Activated CD4-positive, alpha-beta T cell treated with anti-CD3 and anti-CD28 coated beads, Interleukin-2, amount 10 ng/mL, durations not matched to agents 7 days and 5 days (primary cell): Measurements from ENCODE around the gene ADAM23. TPM values are rescaled to one million over a fixed set of nuclear protein-coding genes. Genes with fewer than 3 reads are reported as not detected.

Source experiments
- CTCF ChIA-PET: fragments of 350-600 bp; sonication (Branson Sonifier 250); formaldehyde crosslinking; loops from one replicate; lab custom pipeline; 2021; ENCODE audit warnings: antibody characterized with exemption; lab: Charles Lee
- POLR2A ChIA-PET: fragments of 350-600 bp; sonication (Branson Sonifier 250); formaldehyde crosslinking; loops from one replicate; lab custom pipeline; 2021; ENCODE audit warnings: antibody characterized with exemption; lab: Charles Lee
- DNase-seq: peaks from one replicate; pipeline ENCODE4 v3.0.0-alpha.2; 2020
- H3K27ac Mint-ChIP-seq: one replicate; pipeline ENCODE4 v1.8.0; 2021; ENCODE audit warnings: mild to moderate bottlenecking, moderate library complexity, mixed read lengths
- H3K27me3 Mint-ChIP-seq: one replicate; pipeline ENCODE4 v1.8.0; 2021; ENCODE audit warnings: mixed read lengths
- H3K36me3 Mint-ChIP-seq: one replicate; pipeline ENCODE4 v1.8.0; 2021; ENCODE audit warnings: low read depth, mixed read lengths
- H3K4me1 Mint-ChIP-seq: one replicate; pipeline ENCODE4 v1.8.0; 2021; ENCODE audit warnings: mixed read lengths
- H3K4me3 Mint-ChIP-seq: one replicate; pipeline ENCODE4 v1.8.0; 2021; ENCODE audit warnings: mild to moderate bottlenecking, moderate library complexity, mixed read lengths
- H3K9me3 Mint-ChIP-seq: one replicate; pipeline ENCODE4 v1.8.0; 2021; ENCODE audit warnings: mixed read lengths
- total RNA-seq, 2 experiments: library from RNA; stranded (reverse); gene quantifications; one replicate each; pipeline ENCODE4 v1.2.3, GENCODE V29; 2021

ADAM23 gene
- total RNA-seq, 2 experiments from 2014 or later, result 0.75 to 0.89 TPM

GRCh38 chr2:206456078-206456754, 12.9 kb downstream of the ADAM23 start:
- POLR2A ChIA-PET, result no interaction called here
- no peak for DNase-seq
- no peak overlapping the region for H3K27ac Mint-ChIP-seq

GRCh38 chr2:206457188-206457634, 13.9 kb downstream of the ADAM23 start:
- no peaks in the 10 kb centered on the region for H3K36me3 Mint-ChIP-seq
- DNase-seq, result no peak
- peaks cover 6% of the 10 kb centered on the region for H3K27me3 Mint-ChIP-seq
- no peaks in the 10 kb centered on the region for H3K4me1 Mint-ChIP-seq
- H3K4me3 Mint-ChIP-seq, result no peak overlapping the region
- ChIA-PET CTCF (interaction anchor here (0.6 to 0.7 kb wide), 2 partner anchors 22 to 872 kb away, joined by 3 read pairs; no protein-coding TSS in a partner anchor), POLR2A (no interaction called here)
- H3K27ac Mint-ChIP-seq, result no peak overlapping the region
- H3K9me3 Mint-ChIP-seq, result no peaks in the 10 kb centered on the region

More at GRCh38 chr2:206456078-206456754, 12.9 kb downstream of the ADAM23 start:
- Mint-ChIP-seq H3K4me3 (no peak overlapping the region), H3K36me3 (no peaks in the 10 kb centered on the region), H3K9me3 (no peaks in the 10 kb centered on the region), H3K4me1 (no peaks in the 10 kb centered on the region), H3K27me3 (peaks cover 2% of the 10 kb centered on the region)
- CTCF ChIA-PET, result interaction anchor here (0.6 to 0.7 kb wide), 2 partner anchors 21 to 871 kb away, joined by 3 read pairs; no protein-coding TSS in a partner anchor

GRCh38 chr2:206462240-206462854, 19.0 kb downstream of the ADAM23 start:
- Mint-ChIP-seq H3K27me3 (peaks cover 6% of the 10 kb centered on the region), H3K27ac (no peak overlapping the region), H3K36me3 (no peaks in the 10 kb centered on the region), H3K4me3 (no peak overlapping the region), H3K9me3 (no peaks in the 10 kb centered on the region), H3K4me1 (no peaks in the 10 kb centered on the region)
- POLR2A ChIA-PET, result no interaction called here
- no peak for DNase-seq
- CTCF ChIA-PET, result no interaction called here

- Mint-ChIP-seq H3K36me3 (no peaks in the 10 kb centered on the region), H3K4me1 (no peaks in the 10 kb centered on the region), H3K27ac (no peak overlapping the region), H3K27me3 (peaks cover 6% of the 10 kb centered on the region), H3K4me3 (no peak overlapping the region), H3K9me3 (peaks cover 6% of the 10 kb centered on the region)
- ChIA-PET CTCF (interaction anchor here (1.1 kb wide), 1 partner anchor 17 kb away, joined by 3 read pairs; no protein-coding TSS in a partner anchor), POLR2A (no interaction called here)
- no peak for DNase-seq
Measured at GRCh38 chr2:206463685-206464084, 20.4 kb downstream of the ADAM23 start.

GRCh38 chr2:206464597-206464996, 21.3 kb downstream of the ADAM23 start:
- Mint-ChIP-seq H3K9me3 (peaks cover 6% of the 10 kb centered on the region), H3K4me1 (no peaks in the 10 kb centered on the region), H3K36me3 (no peaks in the 10 kb centered on the region), H3K4me3 (no peak overlapping the region), H3K27me3 (peaks cover 6% of the 10 kb centered on the region), H3K27ac (no peak overlapping the region)
- ChIA-PET CTCF (interaction anchor here (1.1 kb wide), 1 partner anchor 16 kb away, joined by 3 read pairs; no protein-coding TSS in a partner anchor), POLR2A (no interaction called here)
- DNase-seq, result no peak

DNA sequence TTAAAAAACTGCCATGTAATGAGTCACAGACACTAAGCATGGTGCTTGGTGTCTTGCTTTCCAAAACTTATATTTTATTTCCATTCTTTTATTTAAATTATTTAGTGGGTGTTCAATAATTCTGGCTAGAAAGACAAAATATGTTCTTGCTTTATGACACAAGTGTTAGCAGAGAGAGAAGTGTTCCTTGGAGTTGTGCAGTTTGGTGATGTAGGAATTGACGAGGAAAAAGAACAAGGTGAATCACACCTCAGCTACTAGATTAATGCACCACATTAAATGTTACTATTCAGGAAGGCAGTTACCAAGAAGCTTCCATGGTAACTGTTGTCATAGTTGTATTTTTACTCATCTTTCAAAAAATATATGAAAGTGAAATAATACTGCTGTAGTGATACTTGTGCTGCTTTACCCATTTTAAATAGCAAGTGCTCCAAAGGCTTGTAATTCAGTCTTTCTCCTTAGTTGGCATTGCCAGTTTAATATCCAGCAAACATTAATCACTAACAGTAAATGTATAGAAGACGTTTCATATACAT, 28.3 kb downstream of the ADAM23 start:
- H3K36me3 Mint-ChIP-seq, result no peaks in the 10 kb centered on the region
- POLR2A ChIA-PET, result no interaction called here
- H3K27ac Mint-ChIP-seq, result no peak overlapping the region
- DNase-seq, result no peak
- no peaks in the 10 kb centered on the region for H3K4me1 Mint-ChIP-seq
- CTCF ChIA-PET, result no interaction called here
- H3K9me3 Mint-ChIP-seq, result peaks cover 6% of the 10 kb centered on the region
- no peak overlapping the region for H3K4me3 Mint-ChIP-seq
- H3K27me3 Mint-ChIP-seq, result no peaks in the 10 kb centered on the region

DNA sequence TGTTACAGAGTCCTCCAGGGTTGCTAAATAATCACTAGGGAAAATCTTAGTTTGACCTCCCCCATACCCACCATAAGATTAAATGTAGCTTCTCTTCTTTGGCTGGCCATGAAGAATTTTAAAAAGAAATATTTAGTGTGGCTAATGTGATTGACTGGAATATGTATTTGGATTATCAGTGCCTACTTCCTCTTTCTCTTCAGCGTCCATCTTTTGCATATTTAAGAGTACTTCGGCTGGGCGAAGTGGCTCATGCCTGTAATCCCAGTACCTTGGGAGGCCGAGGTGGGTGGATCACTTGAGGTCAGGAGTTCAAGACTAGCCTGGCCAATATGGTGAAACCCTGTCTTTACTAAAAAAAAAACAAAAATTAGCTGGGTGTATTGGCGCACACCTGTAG, 28.8 kb downstream of the ADAM23 start:
- H3K27me3 Mint-ChIP-seq, result no peaks in the 10 kb centered on the region
- CTCF ChIA-PET, result interaction anchor here (0.7 kb wide), 1 partner anchor 49 kb away, joined by 3 read pairs; no protein-coding TSS in a partner anchor
- H3K9me3 Mint-ChIP-seq, result peaks cover 6% of the 10 kb centered on the region

DNA sequence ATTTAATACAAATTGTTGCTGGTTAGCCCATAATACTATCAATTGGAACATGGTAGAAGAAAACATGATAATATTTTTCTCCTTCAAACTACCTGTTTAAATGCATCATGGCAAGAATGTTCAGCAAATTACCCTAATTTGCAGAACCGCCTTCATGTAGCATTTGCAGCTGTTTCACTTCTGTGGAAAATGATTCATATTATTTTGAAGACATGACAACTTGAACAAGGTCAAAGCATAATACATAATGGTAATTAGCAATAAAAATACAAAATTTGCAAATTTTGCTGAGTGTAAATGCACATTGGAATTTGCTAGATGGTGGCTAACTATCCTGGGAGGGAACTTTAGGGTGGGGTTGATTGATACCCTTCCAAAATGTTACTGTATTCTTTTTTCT, 30.8 kb downstream of the ADAM23 start:
- no peak for DNase-seq
- H3K27me3 Mint-ChIP-seq, result peaks cover 3% of the 10 kb centered on the region
- ChIA-PET POLR2A (no interaction called here), CTCF (no interaction called here)
- no peak overlapping the region for H3K4me3 Mint-ChIP-seq
- H3K9me3 Mint-ChIP-seq, result no peaks in the 10 kb centered on the region
- no peak overlapping the region for H3K27ac Mint-ChIP-seq
- no peaks in the 10 kb centered on the region for H3K4me1 Mint-ChIP-seq
- H3K36me3 Mint-ChIP-seq, result no peaks in the 10 kb centered on the region

More for the DNA sequence above, 28.8 kb downstream of the ADAM23 start:
- POLR2A ChIA-PET, result no interaction called here
- DNase-seq, result no peak
- Mint-ChIP-seq H3K4me1 (no peaks in the 10 kb centered on the region), H3K27ac (no peak overlapping the region), H3K36me3 (no peaks in the 10 kb centered on the region), H3K4me3 (no peak overlapping the region)

GRCh38 chr2:206477296-206477695, 34.0 kb downstream of the ADAM23 start:
- no peak for DNase-seq
- Mint-ChIP-seq H3K4me1 (no peaks in the 10 kb centered on the region), H3K27me3 (peaks cover 10% of the 10 kb centered on the region), H3K4me3 (no peak overlapping the region), H3K27ac (no peak overlapping the region), H3K9me3 (no peaks in the 10 kb centered on the region), H3K36me3 (no peaks in the 10 kb centered on the region)
- ChIA-PET POLR2A (no interaction called here), CTCF (no interaction called here)

GRCh38 chr2:206478340-206478739, 35.0 kb downstream of the ADAM23 start:
- CTCF ChIA-PET, result no interaction called here

DNA sequence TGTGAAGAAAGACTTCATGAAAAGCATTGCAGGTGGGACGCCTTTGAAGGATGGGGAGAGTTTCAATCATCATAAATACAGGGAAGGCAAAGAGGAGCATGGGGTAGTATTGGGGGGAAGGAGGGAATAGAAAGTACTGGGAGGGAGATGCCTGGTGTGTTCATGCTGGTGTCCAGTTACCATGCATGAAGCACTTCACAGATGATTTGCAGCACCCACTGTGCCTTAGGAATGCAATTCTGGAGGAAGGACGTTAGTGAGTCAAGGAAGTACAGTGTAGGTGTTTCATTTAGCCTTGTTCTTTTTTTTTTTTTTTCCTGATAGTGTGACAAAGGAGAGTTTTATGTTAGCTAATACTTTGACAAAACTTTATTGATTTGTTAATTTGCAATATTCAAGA, 36.8 kb downstream of the ADAM23 start:
- CTCF ChIA-PET, result interaction anchor here (0.6 to 1.0 kb wide), 2 partner anchors 16 to 453 kb away, joined by 3 read pairs; no protein-coding TSS in a partner anchor
- no peak overlapping the region for H3K27ac Mint-ChIP-seq
- H3K36me3 Mint-ChIP-seq, result no peaks in the 10 kb centered on the region

More at GRCh38 chr2:206478340-206478739, 35.0 kb downstream of the ADAM23 start:
- Mint-ChIP-seq H3K9me3 (no peaks in the 10 kb centered on the region), H3K36me3 (no peaks in the 10 kb centered on the region), H3K27ac (no peak overlapping the region), H3K4me3 (no peak overlapping the region), H3K4me1 (no peaks in the 10 kb centered on the region), H3K27me3 (peaks cover 10% of the 10 kb centered on the region)
- DNase-seq, result no peak
- POLR2A ChIA-PET, result no interaction called here

DNA sequence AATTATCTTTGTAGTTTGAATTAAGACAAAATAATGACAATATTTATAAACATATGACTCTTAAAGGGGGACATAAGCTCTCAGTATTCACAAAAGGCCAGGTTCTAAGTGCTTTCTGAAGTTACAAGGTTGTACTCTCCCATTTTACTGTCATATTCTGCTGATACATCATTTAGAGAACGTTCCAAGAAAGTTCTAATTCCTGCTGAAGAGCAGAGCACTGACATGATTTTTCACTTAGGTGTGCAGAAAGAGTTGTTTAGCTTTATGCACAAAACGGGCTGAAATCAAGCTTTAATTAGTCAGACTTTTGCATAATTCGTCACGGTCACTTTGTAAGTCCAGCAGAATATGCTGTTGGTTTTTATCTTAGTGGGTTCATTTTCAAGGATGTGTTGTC, 37.3 kb downstream of the ADAM23 start:
- no peaks in the 10 kb centered on the region for H3K36me3 Mint-ChIP-seq
- no peak overlapping the region for H3K27ac Mint-ChIP-seq
- H3K4me1 Mint-ChIP-seq, result no peaks in the 10 kb centered on the region
- peaks cover 12% of the 10 kb centered on the region for H3K27me3 Mint-ChIP-seq
- DNase-seq, result no peak
- H3K9me3 Mint-ChIP-seq, result peaks cover 3% of the 10 kb centered on the region
- POLR2A ChIA-PET, result no interaction called here
- H3K4me3 Mint-ChIP-seq, result no peak overlapping the region
- CTCF ChIA-PET, result interaction anchor here (0.6 to 1.0 kb wide), 2 partner anchors 16 to 452 kb away, joined by 3 read pairs; no protein-coding TSS in a partner anchor

More for the DNA sequence above, 36.8 kb downstream of the ADAM23 start:
- H3K4me3 Mint-ChIP-seq, result no peak overlapping the region
- H3K9me3 Mint-ChIP-seq, result peaks cover 2% of the 10 kb centered on the region
- no peaks in the 10 kb centered on the region for H3K4me1 Mint-ChIP-seq
- DNase-seq, result no peak
- peaks cover 12% of the 10 kb centered on the region for H3K27me3 Mint-ChIP-seq
- POLR2A ChIA-PET, result no interaction called here

DNA sequence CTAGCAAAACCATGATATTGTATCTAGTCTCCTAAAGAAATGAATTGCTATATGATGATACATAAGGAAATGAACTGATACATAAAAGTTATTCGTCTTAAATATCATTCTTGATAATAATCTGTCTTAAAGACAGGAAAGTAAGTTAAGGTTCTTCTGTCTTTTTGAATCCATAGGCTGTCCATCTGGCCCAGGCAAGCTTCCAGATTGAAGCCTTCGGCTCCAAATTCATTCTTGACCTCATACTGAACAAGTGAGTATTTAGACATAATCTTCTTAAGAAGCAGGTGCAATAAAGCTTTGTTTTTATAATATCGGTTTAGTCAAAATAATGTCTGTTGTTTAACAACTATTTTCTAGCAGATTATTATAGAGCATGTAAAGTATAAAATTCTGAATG, 37.7 kb downstream of the ADAM23 start:
- H3K4me1 Mint-ChIP-seq, result no peaks in the 10 kb centered on the region
- CTCF ChIA-PET, result interaction anchor here (1.0 kb wide), 1 partner anchor 17 kb away, joined by 3 read pairs; no protein-coding TSS in a partner anchor
- POLR2A ChIA-PET, result no interaction called here
- peaks cover 12% of the 10 kb centered on the region for H3K27me3 Mint-ChIP-seq
- no peak overlapping the region for H3K27ac Mint-ChIP-seq
- no peaks in the 10 kb centered on the region for H3K36me3 Mint-ChIP-seq
- H3K9me3 Mint-ChIP-seq, result peaks cover 3% of the 10 kb centered on the region
- H3K4me3 Mint-ChIP-seq, result no peak overlapping the region
- DNase-seq, result no peak
